CD4-positive, alpha-beta T cell treated with Interferon alpha-2 for 1 hour (primary cell): ENCODE measurements around the gene FFAR1.
"Not testable (repeated sequence)": the region's sequence is repeated elsewhere in the genome, so short reads cannot be mapped to it uniquely, and the experiment has no call there.

ENCODE experiments used
- DNase-seq, 2 donors: peaks; one replicate each; pipeline ENCODE4 v3.0.0-alpha.2; 2020 to 2022

FFAR1 gene

GRCh38 chr19:35344511-35345031 lies 3.1 kb upstream of the FFAR1 start:
- DNase-seq: no peak

GRCh38 chr19:35345671-35346111 lies 2.0 kb upstream of the FFAR1 start:
- DNase-seq: no peak

GRCh38 chr19:35346193-35347052 lies 1.3 kb upstream of the FFAR1 start:
- DNase-seq: peak; percentile 83 to 85

- no peak for DNase-seq
Observed at GRCh38 chr19:35347930-35348298, 212 bp downstream of the FFAR1 start.

- no peak for DNase-seq
Observed at GRCh38 chr19:35348911-35349611, 1.4 kb downstream of the FFAR1 start.

GRCh38 chr19:35349614-35350521 lies 2.2 kb downstream of the FFAR1 start:
- no peak for DNase-seq

- no peak for DNase-seq
Observed at GRCh38 chr19:35350591-35350990, 2.9 kb downstream of the FFAR1 start.

GRCh38 chr19:35351411-35352176 lies 3.9 kb downstream of the FFAR1 start:
- DNase-seq: no peak

GRCh38 chr19:35352177-35352447 lies 4.4 kb downstream of the FFAR1 start:
- no peak for DNase-seq

GRCh38 chr19:35352448-35353304 lies 5.0 kb downstream of the FFAR1 start:
- peak; percentile 79 to 81 for DNase-seq

GRCh38 chr19:35353635-35354034 lies 5.9 kb downstream of the FFAR1 start:
- DNase-seq: peak; percentile 22 to 39

GRCh38 chr19:35354898-35355297 lies 7.2 kb downstream of the FFAR1 start:
- peak in 1 of 2 donors; percentile 7 for DNase-seq

- no peak for DNase-seq
Observed at GRCh38 chr19:35355791-35356460, 8.2 kb downstream of the FFAR1 start.

GRCh38 chr19:35357867-35358573 lies 10.3 kb downstream of the FFAR1 start, which contains the start of gene FFAR3:
Gene FFAR3 (plus strand): TSS chr19:35358460. CDS start chr19:35358891, 431 bp downstream.
- DNase-seq: peak; percentile 27 to 77

- not testable (repeated sequence) for DNase-seq
Observed at GRCh38 chr19:35358834-35359233, 11.1 kb downstream of the FFAR1 start.

GRCh38 chr19:35359395-35359794 lies 11.7 kb downstream of the FFAR1 start:
- DNase-seq: not testable (repeated sequence)

GRCh38 chr19:35360081-35360480 lies 12.4 kb downstream of the FFAR1 start:
- not testable (repeated sequence) for DNase-seq

GRCh38 chr19:35360880-35361420 lies 13.2 kb downstream of the FFAR1 start:
- DNase-seq: no peak

GRCh38 chr19:35362261-35363000 lies 14.7 kb downstream of the FFAR1 start:
- no peak for DNase-seq
